ENCODE results near the gene WNT8A.
"Not testable (repeated sequence)": the region's sequence is repeated elsewhere in the genome, so short reads cannot be mapped to it uniquely, and the experiment has no call there.

WNT8A gene

GRCh38 chr5:138083702-138084101, at the start of gene WNT8A:
WNT8A (plus strand) TSS chr5:138084033; CDS start chr5:138084128, 95 bp downstream.
- no peak for TF ChIP-seq Cebpa-rat (IDR thresholded peaks at IDR 0.05)
- H3K9me3 ChIP-seq (replicated peaks in 1 of 11), result no peaks in the 10 kb centered on the region
- H3K4me2 ChIP-seq, result no peak within 1 kb of the TSS
- H3K27me3 ChIP-seq, result no peaks in the 10 kb centered on the region
- H3K27ac ChIP-seq, result no peak within 1 kb of the TSS
- H3K4me3 ChIP-seq, result no peak within 1 kb of the TSS
- no peak within 1 kb of the TSS for H3K9ac ChIP-seq
- H3K4me1 ChIP-seq, result peaks cover 6 to 14% (median 11%) of the 10 kb centered on the region in 10 experiments; a peak in 15 of 20 replicates
- no peaks in the 10 kb centered on the region for H4K20me1 ChIP-seq
- no peaks in the 10 kb centered on the region for H3K36me3 ChIP-seq

GRCh38 chr5:138035605-138036537, 48.0 kb upstream of the WNT8A start:
- Histone ChIP-seq H3K27ac (no peak overlapping the region), H3K36me3 (peaks cover 0 to 4% (median 0%) of the 10 kb centered on the region in 11 experiments; a peak in 1 of 22 replicates), H3K4me2 (peak overlapping the region in 3 of 11 experiments; percentile 1 to 40 (median 11); a peak in 1 of 22 replicates), H4K20me1 (peaks cover 12 to 19% (median 17%) of the 10 kb centered on the region in 11 experiments), H3K4me1 (peaks cover 13 to 30% (median 19%) of the 10 kb centered on the region in 10 experiments), H3K27me3 (no peaks in the 10 kb centered on the region), H3K4me3 (no peak overlapping the region), H3K9ac (no peak overlapping the region), H3K9me3 (replicated peaks in 1 of 11) (no peaks in the 10 kb centered on the region)
- TF ChIP-seq Cebpa-rat (IDR thresholded peaks at IDR 0.05), result no peak

- TF ChIP-seq Cebpa-rat (IDR thresholded peaks at IDR 0.05), result no peak
- Histone ChIP-seq H3K27me3 (no peaks in the 10 kb centered on the region), H3K9me3 (replicated peaks in 1 of 11) (no peaks in the 10 kb centered on the region), H3K9ac (no peak overlapping the region), H3K27ac (no peak overlapping the region), H3K4me2 (no peak overlapping the region), H4K20me1 (peaks cover 0 to 5% (median 3%) of the 10 kb centered on the region in 11 experiments; a peak in 11 of 22 replicates), H3K4me1 (peaks cover 13 to 24% (median 15%) of the 10 kb centered on the region in 10 experiments), H3K36me3 (no peaks in the 10 kb centered on the region), H3K4me3 (no peak overlapping the region)
Measured at GRCh38 chr5:138037271-138037670, 46.6 kb upstream of the WNT8A start.

- no peaks in the 10 kb centered on the region for H4K20me1 ChIP-seq
- TF ChIP-seq Cebpa-rat (IDR thresholded peaks at IDR 0.05), result no peak
- no peak overlapping the region for H3K4me2 ChIP-seq
- no peaks in the 10 kb centered on the region for H3K36me3 ChIP-seq
- H3K27me3 ChIP-seq, result no peaks in the 10 kb centered on the region
- H3K27ac ChIP-seq, result no peak overlapping the region
- peaks cover 16 to 27% (median 19%) of the 10 kb centered on the region in 10 experiments for H3K4me1 ChIP-seq
- H3K9me3 ChIP-seq (replicated peaks in 1 of 11), result no peaks in the 10 kb centered on the region
- H3K4me3 ChIP-seq, result no peak overlapping the region
- H3K9ac ChIP-seq, result no peak overlapping the region
Measured at GRCh38 chr5:138037907-138038633, 45.8 kb upstream of the WNT8A start.

GRCh38 chr5:138038826-138039225, 45.0 kb upstream of the WNT8A start:
- Histone ChIP-seq H3K9ac (no peak overlapping the region), H3K27me3 (no peaks in the 10 kb centered on the region), H3K27ac (no peak overlapping the region), H3K4me2 (no peak overlapping the region), H3K4me3 (no peak overlapping the region), H3K9me3 (replicated peaks in 1 of 11) (no peaks in the 10 kb centered on the region), H4K20me1 (no peaks in the 10 kb centered on the region), H3K36me3 (no peaks in the 10 kb centered on the region), H3K4me1 (peaks cover 10 to 21% (median 14%) of the 10 kb centered on the region in 10 experiments)
- TF ChIP-seq Cebpa-rat (IDR thresholded peaks at IDR 0.05), result no peak

GRCh38 chr5:138045283-138045682, 38.5 kb upstream of the WNT8A start:
- H4K20me1 ChIP-seq; H3K9me3 ChIP-seq (replicated peaks in 1 of 11); H3K36me3 ChIP-seq; H3K27ac ChIP-seq; H3K4me3 ChIP-seq; H3K9ac ChIP-seq; H3K4me2 ChIP-seq; H3K27me3 ChIP-seq: not testable (repeated sequence)
- peaks cover 12 to 20% (median 16%) of the 10 kb centered on the region in 10 experiments for H3K4me1 ChIP-seq

GRCh38 chr5:138051441-138052296, 32.2 kb upstream of the WNT8A start:
- Histone ChIP-seq H3K4me3 (no peak overlapping the region), H3K27me3 (no peaks in the 10 kb centered on the region), H4K20me1 (no peaks in the 10 kb centered on the region), H3K4me2 (no peak overlapping the region), H3K27ac (no peak overlapping the region), H3K9me3 (replicated peaks in 1 of 11) (no peaks in the 10 kb centered on the region), H3K36me3 (no peaks in the 10 kb centered on the region), H3K4me1 (0 out of 20 replicates have a peak, but pooled peaks cover 0 to 4% (median 0%) of the 10 kb centered on the region in 10 experiments), H3K9ac (no peak overlapping the region)
- no peak; a peak in 1 of 22 replicates for TF ChIP-seq Cebpa-rat (IDR thresholded peaks at IDR 0.05)

GRCh38 chr5:138052718-138053117, 31.1 kb upstream of the WNT8A start:
- H3K36me3 ChIP-seq; H3K9ac ChIP-seq; H3K9me3 ChIP-seq (replicated peaks in 1 of 11); H3K4me1 ChIP-seq; H3K4me2 ChIP-seq; H3K27me3 ChIP-seq; H3K27ac ChIP-seq; H3K4me3 ChIP-seq; H4K20me1 ChIP-seq: not testable (repeated sequence)

GRCh38 chr5:138053554-138053953, 30.3 kb upstream of the WNT8A start:
- no peak overlapping the region for H3K9ac ChIP-seq
- no peaks in the 10 kb centered on the region for H3K36me3 ChIP-seq
- no peak overlapping the region for H3K27ac ChIP-seq
- H4K20me1 ChIP-seq, result no peaks in the 10 kb centered on the region
- 0 out of 20 replicates have a peak, but pooled peaks cover 0 to 4% (median 0%) of the 10 kb centered on the region in 10 experiments for H3K4me1 ChIP-seq
- no peak overlapping the region for H3K4me3 ChIP-seq
- H3K4me2 ChIP-seq, result no peak overlapping the region
- no peaks in the 10 kb centered on the region for H3K9me3 ChIP-seq (replicated peaks in 1 of 11)
- no peaks in the 10 kb centered on the region for H3K27me3 ChIP-seq
- no peak for TF ChIP-seq Cebpa-rat (IDR thresholded peaks at IDR 0.05)

Data from BLaER1 treated with 17β-estradiol and CSF1 and Interleukin-3, amounts not matched to agents 10 nM and 100 nM (cell line).